Thoracic aorta (tissue), 2 donors: ENCODE measurements around the gene RTL10. TPM values are rescaled to one million over a fixed set of nuclear protein-coding genes. Genes with fewer than 3 reads are reported as not detected.

Source experiments
- ATAC-seq: fragments of 150-250 bp; one replicate; pipeline ENCODE4 v1.8.0; 2017; ENCODE audit warnings: low read depth; ENCODE audit not compliant: insufficient number of reproducible peaks, low FRiP score
- DNase-seq: peaks from one replicate; pipeline ENCODE4 v3.0.0-alpha.2; 2020; ENCODE audit warnings: low spot score
- H3K27ac ChIP-seq, 2 donors: fragments of 200-600 bp; sonication (generic); 1 replicate in 1 of 2; 2 replicates in 1 of 2; pipeline ENCODE4 v1.5.1; 2016; ENCODE audit warnings: mild to moderate bottlenecking in 2 of 2, moderate library complexity in 2 of 2
- H3K27me3 ChIP-seq: fragments of 200-600 bp; sonication (generic); replicated peaks from 2 replicates; pipeline ENCODE4 v1.6.0; 2016; ENCODE audit warnings: mild to moderate bottlenecking; ENCODE audit not compliant: insufficient read depth
- H3K36me3 ChIP-seq: fragments of 200-600 bp; sonication (generic); one replicate; pipeline ENCODE4 v1.5.1; 2016
- H3K4me1 ChIP-seq, 2 donors: fragments of 200-600 bp; sonication (generic); 1 replicate in 1 of 2; 2 replicates in 1 of 2; pipeline versions ENCODE4 v1.5.1 to v1.6.0; 2016; ENCODE audit warnings: low read depth in 2 of 2, mild to moderate bottlenecking in 1 of 2; ENCODE audit not compliant: control insufficient read depth in 1 of 2
- H3K4me3 ChIP-seq: fragments of 200-600 bp; sonication (generic); 2 replicates; pipeline ENCODE4 v1.5.1; 2016; ENCODE audit warnings: mild to moderate bottlenecking
- H3K9me3 ChIP-seq: fragments of 200-600 bp; sonication (generic); 2 replicates; pipeline ENCODE4 v1.5.1; 2016
- CTCF ChIP-seq: fragments of 200-600 bp; sonication (generic); IDR thresholded peaks from one replicate; pipeline ENCODE4 v1.5.1; 2019; ENCODE audit warnings: antibody characterized with exemption
- total RNA-seq, 2 donors: library from RNA; depleted of rRNA; stranded (reverse); fragments of >200 nt; gene quantifications; one replicate each; pipeline versions ENCODE4 v1.1.0 to v1.2.3, GENCODE V29; 2016

RTL10 gene
- total RNA-seq, 2 donors from 2014 or later: 11.8 to 17.2 TPM

GRCh38 chr22:19868773-19869471, 14.2 kb upstream of the RTL10 start:
- Histone ChIP-seq H3K27me3 (no peaks in the 10 kb centered on the region), H3K36me3 (no peaks in the 10 kb centered on the region), H3K4me3 (no peak overlapping the region), H3K4me1 (no peaks in the 10 kb centered on the region), H3K27ac (no peak overlapping the region), H3K9me3 (no peaks in the 10 kb centered on the region)
- DNase-seq: no peak
- ATAC-seq: no peak
- no peak for TF ChIP-seq CTCF

DNA sequence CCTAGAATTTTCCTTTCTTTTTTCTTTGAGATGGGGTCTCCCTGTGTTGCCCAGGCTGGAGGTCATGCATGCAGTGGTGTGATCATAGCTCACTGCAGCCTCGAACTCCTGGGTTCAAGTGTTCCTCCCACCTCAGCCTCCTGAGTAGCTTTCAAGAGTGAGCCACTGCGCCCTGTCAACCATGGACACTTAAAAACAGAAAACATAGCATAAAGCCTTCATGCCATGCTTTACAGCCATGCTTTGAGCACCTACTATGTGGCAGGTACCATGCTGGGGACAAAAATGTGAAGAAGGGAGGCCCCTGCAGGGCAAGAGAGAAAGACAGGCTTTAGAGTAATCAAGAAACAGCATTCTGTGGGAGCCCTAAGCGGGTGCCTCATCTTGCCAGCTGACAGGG, 13.7 kb upstream of the RTL10 start:
- no peaks in the 10 kb centered on the region for H3K36me3 ChIP-seq
- ATAC-seq: no peak
- no peak for DNase-seq
- no peaks in the 10 kb centered on the region for H3K4me1 ChIP-seq
- TF ChIP-seq CTCF: no peak
- H3K27ac ChIP-seq: no peak overlapping the region
- H3K9me3 ChIP-seq: no peaks in the 10 kb centered on the region
- H3K4me3 ChIP-seq: no peak overlapping the region
- H3K27me3 ChIP-seq: no peaks in the 10 kb centered on the region

- ATAC-seq (no peak), DNase-seq (no peak)
- no peaks in the 10 kb centered on the region for H3K4me1 ChIP-seq
- no peaks in the 10 kb centered on the region for H3K9me3 ChIP-seq
- no peak overlapping the region for H3K27ac ChIP-seq
- no peaks in the 10 kb centered on the region for H3K36me3 ChIP-seq
- TF ChIP-seq CTCF: no peak
- no peaks in the 10 kb centered on the region for H3K27me3 ChIP-seq
- no peak overlapping the region for H3K4me3 ChIP-seq
These were observed 12.9 kb upstream of the RTL10 start for GRCh38 chr22:19867617-19868016.

- no peak for ATAC-seq
- Histone ChIP-seq H3K36me3 (no peaks in the 10 kb centered on the region), H3K4me3 (no peak overlapping the region), H3K9me3 (no peaks in the 10 kb centered on the region), H3K4me1 (no peaks in the 10 kb centered on the region), H3K27me3 (no peaks in the 10 kb centered on the region), H3K27ac (no peak overlapping the region)
- no peak for TF ChIP-seq CTCF
- DNase-seq: no peak
These were observed 12.0 kb upstream of the RTL10 start for GRCh38 chr22:19866665-19867009.

- H3K4me3 ChIP-seq: no peak overlapping the region
- H3K9me3 ChIP-seq: no peaks in the 10 kb centered on the region
- H3K27me3 ChIP-seq: no peaks in the 10 kb centered on the region
- TF ChIP-seq CTCF: no peak
- ATAC-seq (no peak), DNase-seq (no peak)
- no peak overlapping the region for H3K27ac ChIP-seq
- H3K36me3 ChIP-seq: no peaks in the 10 kb centered on the region
- H3K4me1 ChIP-seq: no peaks in the 10 kb centered on the region
These were observed 10.6 kb upstream of the RTL10 start for GRCh38 chr22:19865141-19865829.
